K562 (cell line): ENCODE data around the gene TBC1D7. TPM values are rescaled to one million over a fixed set of nuclear protein-coding genes. Genes with fewer than 3 reads are reported as not detected.

ENCODE experiments used
- ATAC-seq: fragments of 200-7000 bp; cut with Tn5 transposase; 3 replicates; pipeline ENCODE4 v1.9.1; 2020; ENCODE audit warnings: moderate library complexity
- BruUV-seq: library from RNA; stranded (reverse); fragments of 400-500 nt; replicated peaks from 2 replicates; lab custom pipeline; 2021; lab: Mats Ljungman, UMichigan
- CTCF ChIA-PET: fragments of 300-600 bp; formaldehyde crosslinking; extraction: SDS; loops from one replicate; lab custom pipeline; 2021; ENCODE audit warnings: low intra/inter-chr PET ratio; lab: Yijun Ruan, JAX
- POLR2A ChIA-PET: fragments of 300-600, 350-650 bp; sonication (Branson Sonifier 250); formaldehyde crosslinking; extraction: SDS; loops from one replicate; lab custom pipeline; 2021; ENCODE audit warnings: antibody characterized with exemption, inconsistent platforms; lab: Yijun Ruan, JAX
- DNase-seq, 4 experiments: peaks; one replicate each; pipeline versions ENCODE4 v3.0.0 to v3.0.0-alpha.2; 2011 to 2018; ENCODE audit warnings: low spot score in 3 of 4, mixed read lengths in 3 of 4; ENCODE audit errors: extremely low read depth in 1 of 4
- FAIRE-seq: peaks from 2 replicates; lab custom pipeline; 2011; peaks lifted over from hg19 to GRCh38; lab: Jason Lieb, UNC
- H2AFZ ChIP-seq: 2 replicates; pipeline ENCODE4 v1.6.0; 2011; ENCODE audit warnings: low read depth, low read length, control low read depth, inconsistent platforms
- H3K27ac ChIP-seq: fragments of 200-600 bp; 3 replicates; pipeline ENCODE4 v1.8.0; 2011; ENCODE audit warnings: low read depth, mild to moderate bottlenecking, control low read depth, inconsistent platforms, low read length, moderate library complexity, mixed read lengths; ENCODE audit errors: extremely low read depth
- H3K27me3 ChIP-seq, 2 experiments: fragments of 300-600 bp in 1 of 2; 2 replicates in 1 of 2; 3 replicates in 1 of 2; pipeline versions ENCODE4 v1.6.0 to v1.8.0; 2011; ENCODE audit warnings: inconsistent platforms in 2 of 2, low read length in 2 of 2, mild to moderate bottlenecking in 1 of 2, mixed read lengths in 1 of 2, moderate library complexity in 1 of 2; ENCODE audit not compliant: control insufficient read depth in 2 of 2, insufficient read depth in 2 of 2
- H3K36me3 ChIP-seq: fragments of 300-600 bp; 3 replicates; pipeline ENCODE4 v1.8.0; 2011; ENCODE audit warnings: mild to moderate bottlenecking, low read length, inconsistent platforms; ENCODE audit not compliant: control insufficient read depth, insufficient read depth
- H3K4me1 ChIP-seq, 2 experiments: fragments of 200-600 bp in 1 of 2; replicated peaks in 1 of 2; 2 replicates in 1 of 2; 3 replicates in 1 of 2; pipeline versions ENCODE4 v1.5.1 to v1.8.0; 2011; ENCODE audit warnings: inconsistent platforms in 2 of 2, low read length in 2 of 2, mild to moderate bottlenecking in 1 of 2, mixed read lengths in 1 of 2, moderate library complexity in 1 of 2; ENCODE audit not compliant: control insufficient read depth in 2 of 2, insufficient read depth in 2 of 2
- H3K4me2 ChIP-seq: 2 replicates; pipeline ENCODE4 v1.6.1; 2011; ENCODE audit warnings: low read length, control low read depth, inconsistent platforms, mixed read lengths; ENCODE audit not compliant: insufficient read depth
- H3K4me3 ChIP-seq: fragments of 200-600 bp; sonication (generic), shearing (Covaris generic); 2 replicates; pipeline ENCODE4 v1.5.1; 2016; ENCODE audit warnings: control low read depth, inconsistent platforms
- H3K79me2 ChIP-seq: fragments of 200-600 bp; 3 replicates; pipeline ENCODE4 v1.8.0; 2011; ENCODE audit warnings: low read length, inconsistent platforms; ENCODE audit not compliant: control insufficient read depth, insufficient read depth
- H3K9ac ChIP-seq, 2 experiments: 2 replicates each; pipeline versions ENCODE4 v1.6.0 to v1.6.1; 2011; ENCODE audit warnings: low read depth in 2 of 2, low read length in 2 of 2, control low read depth in 1 of 2, inconsistent platforms in 1 of 2, mild to moderate bottlenecking in 1 of 2, mixed read lengths in 1 of 2; ENCODE audit not compliant: insufficient read depth in 1 of 2
- H3K9me1 ChIP-seq: one replicate; pipeline ENCODE4 v1.6.0; 2011; ENCODE audit warnings: inconsistent platforms, mild to moderate bottlenecking, low read length, moderate library complexity; ENCODE audit not compliant: control insufficient read depth, insufficient read depth
- H3K9me3 ChIP-seq: replicated peaks from 2 replicates; pipeline ENCODE4 v1.5.1; 2011; ENCODE audit warnings: low read depth, low read length, inconsistent platforms; ENCODE audit not compliant: control insufficient read depth, insufficient read depth
- H4K20me1 ChIP-seq: replicated peaks from 2 replicates; pipeline ENCODE4 v1.6.1; 2011; ENCODE audit warnings: low read length, inconsistent platforms, mixed read lengths; ENCODE audit not compliant: control insufficient read depth, insufficient read depth
- BMI1 ChIP-seq: fragments of 150-350 bp; IDR thresholded peaks from 2 replicates; pipeline ENCODE4 v1.6.1; 2014; ENCODE audit warnings: low read length
- NFYB ChIP-seq: IDR thresholded peaks from 2 replicates; pipeline ENCODE4 v1.6.1; 2011; ENCODE audit warnings: mild to moderate bottlenecking, moderate library complexity; ENCODE audit not compliant: insufficient read length; ENCODE audit errors: extremely low read depth
- PCBP2 ChIP-seq: fragments of 200-400 bp; formaldehyde crosslinking; IDR thresholded peaks from 2 replicates; pipeline ENCODE4 v1.6.1; 2018; ENCODE audit warnings: low read length, low read depth, mild to moderate bottlenecking, moderate library complexity; ENCODE audit not compliant: poor library complexity, severe bottlenecking
- PHTF2 ChIP-seq: fragments of 250-450 bp; sonication (Bioruptor Pico); IDR thresholded peaks from 2 replicates; pipeline ENCODE4 v1.5.0; 2021; ENCODE audit warnings: mild to moderate bottlenecking
- TFAP4 ChIP-seq: sonication (generic); formaldehyde crosslinking; IDR thresholded peaks from 2 replicates; pipeline ENCODE4 v1.8.0; 2022; ENCODE audit warnings: missing genetic modification reagents, mild to moderate bottlenecking, moderate library complexity, borderline replicate concordance
- U2AF1 ChIP-seq: fragments of 200-400 bp; formaldehyde crosslinking; optimal IDR thresholded peaks from 2 replicates; pipeline ENCODE3; 2017; ENCODE audit warnings: mild to moderate bottlenecking, low read depth, low read length, moderate library complexity
- YY1 ChIP-seq, 3 experiments: IDR thresholded peaks; 2 replicates each; pipeline ENCODE4 v1.6.1; 2011; ENCODE audit warnings: low read length in 2 of 3, mild to moderate bottlenecking in 2 of 3, moderate library complexity in 2 of 3, borderline replicate concordance in 1 of 3, control low read depth in 1 of 3, low read depth in 1 of 3; ENCODE audit not compliant: insufficient read depth in 3 of 3, insufficient replicate concordance in 2 of 3, control insufficient read depth in 1 of 3, insufficient read length in 1 of 3; ENCODE audit errors: extremely low read depth in 1 of 3
- ZBTB17 ChIP-seq: fragments of 450-650 bp; formaldehyde crosslinking; IDR thresholded peaks from 2 replicates; pipeline ENCODE4 v1.4.0; 2020; ENCODE audit warnings: mild to moderate bottlenecking
- ZNF23 ChIP-seq: fragments of 250-450 bp; sonication (Bioruptor Pico); IDR thresholded peaks from 2 replicates; pipeline ENCODE4 v1.4.0; 2020; ENCODE audit warnings: mild to moderate bottlenecking
- ZNF444 ChIP-seq: fragments of 250-450 bp; sonication (Bioruptor Pico); IDR thresholded peaks from 2 replicates; pipeline ENCODE4 v1.4.0; 2020; ENCODE audit warnings: mild to moderate bottlenecking, moderate library complexity
- ZNF830 ChIP-seq: fragments of 250-450 bp; sonication (Bioruptor Pico); IDR thresholded peaks from 2 replicates; pipeline ENCODE4 v1.5.0; 2021; ENCODE audit warnings: mild to moderate bottlenecking
- WGBS: fragments of 100-300 bp; shearing (Covaris generic); methylation state at CpG from one replicate; pipeline ENCODE4 v1.1.6; 2016; ENCODE audit warnings: low coverage, mixed read lengths; ENCODE audit not compliant: insufficient coverage; ENCODE audit errors: missing lambda C conversion rate; 5-methylcytosine and 5-hydroxymethylcytosine counted together
- in situ Hi-C: fragments of 300-500 bp; cut with MboI; formaldehyde crosslinking; loops from 4 replicates; pipeline ENCODE4 v1.15.0; 2018; ENCODE audit warnings: inconsistent platforms, mixed read lengths
- intact Hi-C: fragments of 100-400 bp; cut with micrococcal nuclease; formaldehyde crosslinking; loops from 2 replicates; pipeline ENCODE4 v1.14.2; 2022
- polyA plus RNA-seq, 8 experiments: library from polyadenylated mRNA; depleted of rRNA in 4 of 8; stranded (reverse) in 5 of 8; unstranded in 3 of 8; fragments of >200 nt; fragmentation: Nextera tagmentation in 2 of 8; fragmentation: Illumina TruSeq in 1 of 8; extraction: Ambion mirVana in 2 of 8; extraction: Trizol in 1 of 8; gene quantifications; 2 replicates each; pipeline versions ENCODE4 v1.2.1 to v1.2.3, GENCODE V29; 2011 to 2014; ENCODE audit warnings: inconsistent platforms in 1 of 8, missing spikeins in 1 of 8
- total RNA-seq, 7 experiments: library from RNA; depleted of rRNA in 6 of 7; stranded (reverse); fragments of >200 nt in 6 of 7; fragmentation: Illumina TruSeq in 2 of 7; extraction: Trizol in 2 of 7; gene quantifications; 2 replicates each; pipeline versions ENCODE4 v1.2.1 to v1.2.3, GENCODE V29; 2011 to 2021; ENCODE audit warnings: low replicate concordance in 1 of 7
- TF ChIP-seq, protein P1 (sequence below): fragments of 250-450 bp; sonication (Bioruptor Pico); IDR thresholded peaks from 2 replicates; pipeline ENCODE4 v1.5.0; 2021; ENCODE audit warnings: mild to moderate bottlenecking, moderate library complexity
- TF ChIP-seq, protein P2 (sequence below), 2 experiments: fragments of 250-450 bp in 1 of 2; fragments of 450-650 bp in 1 of 2; sonication (Bioruptor Pico) in 1 of 2; IDR thresholded peaks; 2 replicates each; pipeline versions ENCODE4 v1.6.1 to v1.8.0; 2016 to 2021; ENCODE audit warnings: mild to moderate bottlenecking in 2 of 2, moderate library complexity in 2 of 2, missing compliant biosample characterization in 1 of 2, missing genetic modification characterization in 1 of 2

TBC1D7 gene
- total and polyA plus RNA-seq, 9 of the 15 experiments (the other 6 are each of a cell fraction or from before 2014, with no cell fraction given) = 49.4 to 107 (median 61.1) TPM

DNA sequence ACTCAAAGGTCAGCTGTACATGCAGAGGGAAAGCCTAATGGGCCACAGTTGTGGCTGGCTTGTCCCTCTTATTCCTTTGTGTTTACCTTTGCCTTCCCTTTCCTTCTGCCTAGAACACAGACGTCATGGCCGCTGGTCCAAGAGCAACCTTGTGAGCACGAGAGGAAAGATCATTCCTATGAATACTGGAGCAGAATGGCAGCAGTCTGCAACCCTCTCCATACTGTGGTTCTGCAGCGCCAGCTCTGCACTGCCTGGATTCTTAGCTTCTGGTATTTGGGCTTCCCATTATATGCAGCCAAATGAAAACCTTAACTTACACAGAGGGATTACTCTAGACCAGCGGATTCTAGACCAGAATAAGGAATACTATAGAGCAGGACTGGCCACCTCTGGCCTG is 12.4 kb downstream of the TBC1D7 start:
- H3K4me3 ChIP-seq = no peak overlapping the region
- H4K20me1 ChIP-seq = no peaks in the 10 kb centered on the region
- H3K36me3 ChIP-seq = peaks cover 82% of the 10 kb centered on the region
- no peaks in the 10 kb centered on the region for H3K79me2 ChIP-seq
- ChIA-PET POLR2A (interaction anchor here (1.2 kb wide), 1 partner anchor 11 kb away, joined by 3 read pairs; no protein-coding TSS in a partner anchor), CTCF (no interaction called here)
- in situ Hi-C loops = no loop called here
- ATAC-seq (no peak), DNase-seq (no peak), FAIRE-seq (no peak)
- H3K27ac ChIP-seq = no peak overlapping the region
- WGBS = 89% methylated on average over 5 of the region's 5 CpGs
- no peak overlapping the region for H3K4me2 ChIP-seq
- H2AFZ ChIP-seq = no peak overlapping the region
- intact Hi-C loops = no loop called here
- H3K9me3 ChIP-seq = no peaks in the 10 kb centered on the region
- no peaks in the 10 kb centered on the region for H3K27me3 ChIP-seq
- H3K4me1 ChIP-seq = peaks cover 6 to 11% of the 10 kb centered on the region in 2 experiments; a peak in 4 of 5 replicates
- no TSS peak for BruUV-seq
- H3K9me1 ChIP-seq = no peaks in the 10 kb centered on the region
- H3K9ac ChIP-seq = no peak overlapping the region
- TF ChIP-seq ZNF444 (CRISPR knock-in tag) (no peak), ZBTB17 (CRISPR knock-in tag) (no peak), ZNF23 (CRISPR knock-in tag) (no peak), U2AF1 (no peak), YY1 (IDR thresholded peaks at IDR 0.05; ENCODE audit: borderline replicate concordance in 1 of 3, control insufficient read depth in 1 of 3, extremely low read depth in 1 of 3, insufficient read depth in 3 of 3, insufficient read length in 1 of 3, insufficient replicate concordance in 2 of 3, low read depth in 1 of 3, low read length in 2 of 3) (no peak), PCBP2 (no peak), NFYB (no peak), TFAP4 (CRISPR knock-in tag) (no peak), ZNF830 (CRISPR knock-in tag) (no peak), BMI1 (no peak), PHTF2 (no peak)
- TF ChIP-seq, protein P1, sequence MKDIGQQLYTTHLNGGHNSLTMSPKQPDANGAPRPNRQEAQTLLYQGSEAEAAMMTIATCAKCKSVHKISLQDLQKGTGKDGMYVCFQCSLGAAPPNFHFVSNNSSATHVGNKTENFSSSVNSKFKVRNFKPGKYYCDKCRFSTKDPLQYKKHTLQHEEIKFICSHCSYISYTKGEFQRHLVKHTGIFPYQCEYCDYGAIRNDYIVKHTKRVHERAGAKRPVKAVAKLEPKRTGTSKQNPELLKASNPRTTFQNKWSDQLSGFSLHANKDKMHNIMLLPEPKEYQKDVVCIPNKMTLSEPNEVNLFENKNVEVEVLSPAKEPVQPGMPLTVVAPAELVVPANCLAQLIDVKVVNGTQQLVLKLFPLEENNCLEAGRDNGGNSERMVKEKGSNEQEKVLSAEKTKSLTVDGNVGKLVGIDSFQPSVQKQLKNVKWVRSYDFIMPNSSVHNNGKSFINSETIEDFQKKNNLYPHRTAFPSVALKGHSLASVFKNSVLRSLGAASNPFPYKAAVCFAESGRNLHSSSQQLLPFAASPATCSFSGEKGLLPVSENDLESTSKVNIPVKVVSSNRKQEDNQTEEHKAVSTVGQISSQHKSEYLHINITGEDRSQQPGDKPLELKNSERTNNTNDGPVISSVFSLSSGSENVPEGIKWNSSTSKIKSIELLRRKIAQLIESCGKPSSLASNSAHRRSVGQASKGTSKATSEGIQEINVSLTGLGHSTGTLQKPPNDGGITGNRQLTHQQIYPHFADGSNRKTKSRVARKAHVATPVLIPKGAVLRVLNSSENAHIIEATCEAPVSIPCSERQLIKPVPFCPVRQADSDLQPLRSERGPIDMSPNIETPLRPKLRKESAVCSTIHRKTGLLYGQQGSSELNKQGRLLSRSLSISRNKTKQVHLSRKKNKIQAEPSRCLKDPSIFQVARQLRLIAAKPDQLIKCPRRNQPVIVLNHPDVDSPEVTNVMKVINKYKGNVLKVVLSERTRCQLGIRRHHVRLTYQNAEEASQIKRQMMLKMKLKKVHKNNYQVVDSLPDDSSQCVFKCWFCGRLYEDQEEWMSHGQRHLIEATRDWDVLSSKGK (CRISPR knock-in tag) = no peak
- TF ChIP-seq, protein P2, sequence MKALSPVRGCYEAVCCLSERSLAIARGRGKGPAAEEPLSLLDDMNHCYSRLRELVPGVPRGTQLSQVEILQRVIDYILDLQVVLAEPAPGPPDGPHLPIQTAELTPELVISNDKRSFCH (CRISPR knock-in tag; IDR thresholded peaks at IDR 0.05) = no peak
- TF ChIP-seq, protein P2 (tag; IDR thresholded peaks at IDR 0.05) = no peak
